NCI-H146 treated with DMSO at 0.1 percent for 48 hours (cell line): Measurements from ENCODE around the gene TMTC2.

Experiments
- DNase-seq: peaks from one replicate; lab custom pipeline; 2025; ENCODE audit not compliant: unreplicated experiment; lab: John Stamatoyannopoulos, UW

The TMTC2 gene

GRCh38 chr12:83005534-83006197 is 319.0 kb downstream of the TMTC2 start:
- DNase-seq: no peak

GRCh38 chr12:83008703-83009102 is 322.0 kb downstream of the TMTC2 start:
- no peak for DNase-seq

DNA sequence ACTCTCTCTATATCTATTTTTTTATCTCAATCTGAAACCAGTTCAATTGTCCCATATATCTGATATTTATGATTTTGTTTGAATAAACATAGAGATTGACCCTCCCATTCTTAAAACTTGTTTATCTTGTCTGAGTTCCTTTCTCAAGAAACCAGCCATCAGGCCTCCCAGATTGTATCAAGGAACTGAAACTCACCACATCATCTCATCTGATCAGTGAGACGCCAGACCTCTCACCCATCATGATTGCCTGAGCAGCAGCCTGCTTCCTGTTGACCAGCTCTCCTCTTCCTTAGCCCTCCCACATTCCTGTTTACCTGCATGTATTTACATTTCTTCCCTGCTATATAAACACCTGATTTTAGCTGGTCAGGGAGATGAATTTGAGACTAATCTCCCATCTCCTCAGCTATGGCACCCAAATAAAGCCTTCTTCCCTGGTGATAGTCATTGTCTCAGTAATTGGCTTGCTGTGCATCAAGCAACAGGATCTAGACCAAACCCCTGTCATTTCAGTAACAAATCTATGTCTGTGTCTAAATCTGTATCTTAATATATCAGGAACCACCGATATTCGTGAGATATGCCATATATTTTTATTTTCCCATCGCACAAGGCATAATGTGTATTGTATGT is 323.6 kb downstream of the TMTC2 start:
- no peak for DNase-seq

DNA sequence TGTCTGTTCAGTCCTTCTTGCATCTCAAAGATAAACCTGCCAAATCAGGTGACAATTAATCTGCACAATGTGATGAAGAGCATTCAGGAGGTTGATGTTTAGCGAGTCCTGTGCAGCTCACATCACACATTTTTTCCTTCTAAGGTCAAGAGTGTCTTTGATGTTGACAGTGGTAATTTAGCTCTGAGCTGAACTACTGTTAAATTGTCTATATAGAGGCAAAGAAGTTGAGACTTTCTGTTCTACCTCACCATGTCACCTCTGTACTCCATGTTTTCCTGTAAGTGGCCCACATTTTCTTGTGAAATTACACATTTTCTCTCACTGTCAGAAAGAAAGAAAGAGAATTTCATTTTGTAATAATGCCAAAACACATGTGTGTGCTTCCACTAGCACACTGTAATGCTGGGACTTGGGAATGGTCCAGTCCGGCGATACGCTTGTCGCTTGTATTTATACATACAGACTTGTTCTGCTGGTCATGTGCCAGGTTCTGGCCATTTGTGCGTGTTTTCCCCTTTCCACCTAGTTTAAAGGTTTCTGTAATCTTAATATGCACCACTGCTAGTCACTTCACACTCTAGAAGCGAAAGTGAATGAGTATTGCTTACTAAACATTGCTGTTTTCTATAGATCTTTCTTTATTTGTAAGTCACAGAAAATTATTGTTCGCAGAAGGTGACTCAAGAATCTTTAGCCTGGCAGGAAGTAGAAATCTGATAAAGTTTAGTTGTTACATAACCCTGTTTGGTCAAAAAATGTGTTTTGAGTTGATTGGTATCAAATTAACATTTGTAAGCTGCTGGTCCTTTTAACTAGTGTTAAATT is 328.9 kb downstream of the TMTC2 start:
- no peak for DNase-seq

DNA sequence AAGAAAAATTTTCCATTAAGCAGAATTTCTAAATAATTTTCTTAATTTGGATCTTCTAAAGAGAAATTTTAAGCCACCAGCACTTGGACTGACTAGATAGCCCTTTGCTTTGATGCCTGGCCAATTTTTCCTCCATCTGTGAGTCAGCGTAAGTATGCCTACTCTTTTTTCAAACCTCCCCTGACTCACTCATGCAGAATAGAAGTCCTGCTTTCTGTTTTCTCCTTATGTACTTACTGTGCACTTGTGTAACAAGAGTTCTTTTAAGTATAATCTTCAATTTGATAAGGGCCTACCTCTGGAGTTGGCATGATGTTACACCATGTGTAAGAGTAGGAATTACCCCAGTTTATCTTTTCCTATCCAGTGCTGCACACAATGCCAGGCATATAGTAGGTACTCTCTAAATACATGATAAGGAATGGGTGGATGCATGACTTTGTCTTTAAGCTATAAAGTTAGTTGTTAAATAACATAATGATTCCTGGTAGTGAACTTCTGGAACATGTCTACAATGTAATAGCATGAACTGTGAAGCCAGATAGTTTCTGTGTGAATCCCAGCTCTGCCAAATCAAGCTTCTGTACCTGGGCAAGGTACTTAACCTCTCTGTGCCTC is 329.6 kb downstream of the TMTC2 start:
- no peak for DNase-seq

DNA sequence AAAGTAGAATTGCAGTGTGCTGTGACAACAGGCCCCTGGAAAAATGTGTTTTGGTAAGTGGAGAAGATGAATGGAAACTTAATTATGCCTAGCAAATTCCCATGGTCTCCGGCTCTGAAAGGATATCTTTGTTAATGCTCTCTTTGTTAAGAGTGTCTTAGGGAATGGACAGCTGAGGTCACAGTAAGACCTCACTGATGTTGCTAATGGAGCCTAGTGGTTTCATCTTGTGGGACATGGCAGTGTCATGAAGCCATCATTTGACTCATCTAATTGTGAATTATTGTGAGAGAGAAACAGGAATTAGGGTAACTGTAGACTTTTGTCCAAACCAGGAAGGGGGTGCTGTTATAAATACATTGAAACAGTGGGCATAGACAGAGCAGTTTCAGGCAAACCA is 330.3 kb downstream of the TMTC2 start:
- no peak for DNase-seq

GRCh38 chr12:83018088-83018487 is 331.4 kb downstream of the TMTC2 start:
- no peak for DNase-seq

- no peak for DNase-seq
These were observed 340.5 kb downstream of the TMTC2 start for GRCh38 chr12:83027021-83027723.

DNA sequence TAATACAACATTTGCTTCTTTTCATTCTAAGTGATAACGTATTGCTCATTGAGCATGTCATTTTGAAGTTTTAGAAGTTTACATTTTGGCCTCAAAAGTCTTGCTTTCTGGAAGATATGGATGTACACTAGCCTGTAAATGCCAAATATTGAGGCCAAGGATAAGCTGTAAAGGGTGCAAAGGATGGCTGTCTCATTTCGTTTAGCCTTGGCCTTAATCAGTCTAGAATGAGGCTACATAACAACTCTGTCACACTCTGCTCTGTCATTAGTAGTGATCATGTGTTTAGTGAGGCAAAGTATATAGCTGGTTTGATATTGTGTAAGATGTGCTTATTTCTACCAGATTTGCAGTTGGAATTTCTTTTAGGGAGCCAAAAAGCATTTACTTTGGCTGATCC is 344.5 kb downstream of the TMTC2 start:
- no peak for DNase-seq

DNA sequence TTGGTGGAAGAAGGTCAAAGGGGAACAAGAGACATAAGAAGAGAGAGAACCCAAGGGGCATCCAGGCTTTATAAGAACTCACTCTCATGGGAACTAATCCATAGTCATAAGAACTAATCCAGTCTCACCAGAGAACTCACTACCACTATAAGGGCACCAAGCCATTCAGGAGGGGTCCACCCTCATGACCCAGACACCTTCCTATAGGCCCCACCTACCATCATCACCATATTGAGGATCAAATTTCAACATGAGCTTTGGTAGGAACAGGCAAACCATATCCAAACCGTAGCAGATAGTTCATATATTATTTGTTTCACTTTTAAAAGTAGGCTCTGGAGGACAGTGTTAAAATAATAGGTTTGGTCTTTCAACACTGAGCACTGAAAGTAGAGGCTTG is 350.1 kb downstream of the TMTC2 start:
- DNase-seq: no peak

GRCh38 chr12:83039413-83039812 is 352.7 kb downstream of the TMTC2 start:
- DNase-seq: no peak

DNA sequence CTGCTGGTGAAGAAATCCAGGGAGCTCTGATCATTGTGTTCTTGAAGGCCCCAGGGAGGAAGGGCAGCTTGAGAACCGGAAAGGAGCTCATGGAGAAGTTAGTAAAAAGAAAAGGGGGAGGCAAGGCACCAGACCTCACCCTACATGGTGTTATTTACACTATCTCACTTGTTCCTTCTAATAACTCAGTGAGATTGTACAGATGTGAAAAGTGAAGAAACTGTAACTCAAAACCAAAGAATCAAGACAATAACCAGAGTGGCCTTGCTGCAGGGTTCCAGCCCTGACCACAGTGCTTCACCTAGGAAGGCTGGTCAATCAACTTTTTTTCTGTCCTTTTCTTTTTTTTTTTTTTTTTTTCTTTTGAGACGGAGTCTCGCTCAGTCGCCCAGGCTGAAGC is 353.6 kb downstream of the TMTC2 start:
- no peak for DNase-seq

- DNase-seq: no peak
These were observed 354.3 kb downstream of the TMTC2 start for GRCh38 chr12:83040991-83041390.

- no peak for DNase-seq
These were observed 355.9 kb downstream of the TMTC2 start for GRCh38 chr12:83042441-83043200.

DNA sequence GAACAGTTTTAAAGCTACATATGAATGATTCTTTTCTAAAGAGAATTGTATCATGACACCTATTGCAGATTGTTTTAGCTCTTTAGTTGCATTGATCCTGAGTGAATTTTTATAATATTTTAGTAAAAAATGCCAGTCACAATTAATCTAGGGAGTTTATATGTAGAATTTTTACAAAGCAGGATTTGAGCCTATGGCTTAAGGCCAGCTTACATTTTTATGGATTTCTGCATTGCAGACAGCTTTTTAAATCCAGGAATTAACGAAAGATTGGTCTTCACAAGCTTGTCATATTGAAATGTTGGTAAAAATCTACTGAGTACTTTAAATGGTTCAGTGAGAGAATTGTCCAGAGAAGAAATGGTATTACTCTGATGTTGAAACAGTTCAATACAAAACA is 358.0 kb downstream of the TMTC2 start:
- DNase-seq: no peak

GRCh38 chr12:83046019-83046418 is 359.3 kb downstream of the TMTC2 start:
- no peak for DNase-seq

- no peak for DNase-seq
These were observed 362.6 kb downstream of the TMTC2 start for GRCh38 chr12:83049306-83049705.

- no peak for DNase-seq
These were observed 366.3 kb downstream of the TMTC2 start for GRCh38 chr12:83052890-83053541.

DNA sequence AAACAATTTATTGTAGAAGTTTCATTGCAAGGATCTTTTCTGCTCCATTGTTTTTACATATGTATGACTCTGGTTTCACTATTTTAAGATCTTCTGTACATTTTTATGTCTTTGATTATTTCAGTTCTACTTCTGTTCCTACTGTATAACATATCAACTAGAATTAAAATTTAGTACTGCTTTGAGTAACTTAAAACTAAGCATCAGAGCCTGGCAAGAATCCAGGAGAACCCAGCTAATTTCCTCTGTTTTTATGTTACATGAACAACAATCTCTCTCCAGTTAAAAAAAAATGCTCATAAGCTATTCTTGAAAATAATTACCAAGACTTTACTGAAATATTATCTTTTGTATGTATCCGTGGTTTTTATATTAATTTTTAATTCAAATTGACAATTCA is 370.7 kb downstream of the TMTC2 start:
- DNase-seq: no peak

- DNase-seq: no peak
These were observed 372.4 kb downstream of the TMTC2 start for GRCh38 chr12:83059107-83059506.
